ENCODE data around the gene LHFPL6.
"Not testable (repeated sequence)": the region's sequence is repeated elsewhere in the genome, so short reads cannot be mapped to it uniquely, and the experiment has no call there.

LHFPL6 gene

DNA sequence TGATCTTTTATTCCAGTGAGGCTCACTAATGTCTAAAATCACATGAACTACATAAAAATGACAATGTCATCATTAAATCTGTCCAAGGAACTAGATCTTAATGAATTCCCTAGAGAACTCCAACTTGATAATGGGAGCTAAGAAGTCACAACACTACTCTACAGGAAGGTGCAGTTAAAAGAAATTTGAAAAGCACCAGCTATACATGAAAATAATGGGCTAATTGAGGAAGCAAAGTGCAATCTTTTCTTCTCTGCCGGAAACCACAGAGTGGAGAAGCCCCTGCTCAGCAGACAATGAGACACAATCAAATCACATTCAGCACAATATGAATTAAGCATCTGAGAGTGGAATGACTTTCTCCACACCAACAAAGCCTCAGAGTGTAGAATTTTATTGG lies 261.7 kb downstream of the LHFPL6 start:
- FAIRE-seq: no peak

- FAIRE-seq: not testable (repeated sequence)
Observed at GRCh38 chr13:39338114-39338513, 264.9 kb downstream of the LHFPL6 start.

- no peak for FAIRE-seq
Observed at GRCh38 chr13:39336937-39337336, 266.1 kb downstream of the LHFPL6 start.

- no peak for FAIRE-seq
Observed at GRCh38 chr13:39336207-39336606, 266.8 kb downstream of the LHFPL6 start.

- no peak for FAIRE-seq
Observed at GRCh38 chr13:39335721-39336120, 267.3 kb downstream of the LHFPL6 start.

DNA sequence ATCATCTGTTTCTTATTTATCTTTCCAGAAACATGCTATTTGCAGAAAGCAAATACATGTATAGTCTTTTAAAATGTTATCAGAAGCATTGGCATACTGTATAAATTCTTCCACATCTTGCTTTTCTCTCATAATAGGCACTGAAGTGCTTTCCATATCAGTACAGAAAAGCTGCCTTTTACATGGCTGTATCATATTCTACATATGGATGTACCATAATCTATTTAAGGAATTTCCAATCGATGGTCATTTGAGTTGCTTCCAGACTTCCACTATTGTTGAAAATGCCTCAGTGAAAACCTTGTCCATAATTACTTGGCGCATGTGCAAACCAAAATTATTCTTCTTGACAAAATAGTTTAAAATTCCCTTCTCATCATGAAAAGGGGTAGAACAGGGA lies 272.5 kb downstream of the LHFPL6 start:
- FAIRE-seq: no peak

DNA sequence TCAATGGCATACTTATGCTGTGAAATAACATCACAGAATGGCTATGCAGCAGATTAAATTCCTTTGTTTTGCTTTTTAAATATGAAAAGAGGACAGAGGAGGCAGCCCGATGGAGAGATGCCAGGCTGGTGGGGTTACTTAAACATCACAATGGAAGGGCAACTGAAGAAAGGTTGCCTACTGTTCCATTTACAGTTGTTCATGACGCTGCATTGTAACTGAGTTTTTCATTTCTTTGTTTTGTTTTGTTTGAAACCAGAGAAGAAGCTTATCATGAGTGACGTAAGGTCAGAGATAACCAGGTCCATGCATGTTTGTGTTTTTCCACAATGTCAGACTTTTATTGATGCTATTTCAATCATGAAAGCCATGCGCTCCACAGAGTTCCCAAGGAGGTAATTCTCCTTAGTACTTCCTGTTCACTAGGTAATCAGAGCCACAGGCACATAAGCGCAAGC lies 273.8 kb downstream of the LHFPL6 start:
- FAIRE-seq: no peak

DNA sequence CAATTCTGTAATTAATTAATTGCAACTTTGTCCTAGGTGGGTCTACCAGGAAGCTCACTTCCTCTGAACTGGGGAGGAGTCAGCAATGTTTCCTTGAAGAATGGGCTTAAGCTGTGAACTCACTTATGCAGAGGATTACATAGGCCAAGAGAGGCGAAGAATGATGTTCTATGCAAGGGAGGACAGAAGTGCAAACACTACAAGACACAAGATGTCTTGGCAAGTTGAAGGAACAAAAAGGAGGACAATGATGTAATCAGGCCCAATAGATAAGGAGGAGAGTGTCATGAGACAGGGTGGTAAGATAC lies 275.9 kb downstream of the LHFPL6 start:
- FAIRE-seq: no peak

GRCh38 chr13:39326469-39327171 lies 276.4 kb downstream of the LHFPL6 start:
- no peak for FAIRE-seq

GRCh38 chr13:39324806-39325311 lies 278.1 kb downstream of the LHFPL6 start:
- no peak for FAIRE-seq

DNA sequence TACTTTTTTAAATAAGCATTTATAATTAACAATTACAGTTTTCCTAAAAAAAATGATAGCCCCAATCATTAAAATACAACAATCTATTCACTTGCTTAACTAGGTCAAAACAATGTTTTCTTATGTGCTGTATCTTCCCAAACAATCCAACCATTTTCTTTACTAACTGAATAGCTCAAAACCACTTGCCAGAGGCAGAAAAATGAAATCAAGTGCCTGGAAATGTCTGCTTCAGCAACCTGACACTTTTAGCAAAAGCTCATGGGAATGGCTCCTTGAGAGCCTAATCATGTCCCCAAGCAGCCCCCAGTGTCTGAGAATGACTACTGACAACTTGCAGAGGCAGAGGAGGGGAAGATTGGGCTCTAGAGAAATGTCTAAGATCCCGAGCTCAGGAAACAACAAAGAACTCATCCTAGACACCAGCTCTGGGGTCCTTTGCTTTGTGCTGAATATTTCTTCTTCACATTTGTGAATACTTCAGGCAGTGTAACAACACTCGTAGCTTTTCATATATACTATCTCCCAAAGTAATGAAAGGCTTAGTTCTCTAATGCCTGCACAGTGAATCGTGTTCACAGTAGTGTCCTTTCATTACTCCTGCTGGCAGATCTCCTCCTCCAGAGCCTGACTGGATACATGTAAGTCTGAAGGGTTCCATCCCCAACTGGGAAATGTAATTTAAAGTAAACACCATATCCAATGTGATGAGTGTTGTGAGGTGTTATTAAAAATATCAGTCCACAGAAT lies 280.0 kb downstream of the LHFPL6 start:
- no peak for FAIRE-seq

- no peak for FAIRE-seq
Observed at GRCh38 chr13:39321574-39321973, 281.4 kb downstream of the LHFPL6 start.

GRCh38 chr13:39318161-39318560 lies 284.8 kb downstream of the LHFPL6 start:
- FAIRE-seq: no peak

DNA sequence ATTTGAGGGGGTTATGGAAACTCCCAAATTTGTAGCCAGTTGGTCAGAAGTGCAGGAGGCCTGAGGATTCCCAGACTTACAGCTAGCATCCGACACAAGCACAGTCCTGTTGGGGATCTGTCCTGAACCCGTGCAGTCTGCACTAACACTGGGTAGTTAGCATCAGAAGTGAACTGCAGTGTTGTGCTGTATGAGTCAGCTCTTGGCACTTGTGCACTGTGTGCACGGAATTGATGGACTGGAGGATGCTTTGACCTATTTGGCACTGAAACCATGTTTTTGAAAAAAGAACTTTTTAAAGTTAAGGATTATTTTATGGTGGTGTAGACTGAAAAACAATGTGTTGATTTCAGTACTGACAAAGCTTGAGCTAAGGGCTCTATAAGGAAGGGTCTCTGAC lies 285.7 kb downstream of the LHFPL6 start:
- no peak for FAIRE-seq

- no peak for FAIRE-seq
Observed at GRCh38 chr13:39315796-39316195, 287.2 kb downstream of the LHFPL6 start.

DNA sequence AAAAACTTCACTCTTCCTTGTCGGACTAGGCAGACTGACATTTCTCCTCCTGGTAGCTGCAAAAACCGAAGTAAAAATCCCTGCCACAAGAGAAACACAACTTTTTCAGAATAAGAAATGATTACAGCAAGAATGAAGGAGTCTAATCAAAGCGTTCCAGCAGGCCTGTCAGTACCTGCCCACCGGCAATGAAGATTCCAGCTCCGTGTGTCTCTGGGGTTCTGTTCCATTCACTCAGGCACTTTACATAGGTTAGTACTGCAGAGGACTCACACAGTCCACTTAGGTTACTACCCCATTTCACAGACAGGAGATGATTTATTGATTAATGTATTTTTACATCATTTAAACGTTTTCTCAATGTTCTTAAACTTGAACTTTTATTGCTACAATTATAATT lies 289.3 kb downstream of the LHFPL6 start:
- no peak for FAIRE-seq

GRCh38 chr13:39312596-39312995 lies 290.4 kb downstream of the LHFPL6 start:
- FAIRE-seq: no peak

DNA sequence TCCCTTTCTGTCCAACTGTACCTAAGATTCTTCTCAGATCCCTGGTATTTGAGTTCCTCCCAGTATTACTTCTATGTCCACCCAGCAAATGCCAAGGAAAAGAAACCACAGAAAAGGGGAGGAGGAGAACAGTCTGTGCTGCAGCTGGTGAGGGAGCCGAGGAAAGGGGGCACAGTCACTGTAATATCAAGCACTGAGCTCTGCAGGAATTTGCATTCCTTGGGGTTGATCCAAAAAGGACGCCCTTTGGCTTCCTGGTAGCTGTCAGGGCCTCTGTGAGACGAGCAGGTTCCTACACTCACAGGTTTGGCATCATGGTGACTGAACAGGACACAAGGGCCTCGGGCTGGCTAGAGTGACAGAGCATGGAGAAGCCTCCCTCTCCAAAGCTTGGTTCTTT lies 291.4 kb downstream of the LHFPL6 start:
- FAIRE-seq: no peak

- no peak for FAIRE-seq
Observed at GRCh38 chr13:39310961-39311360, 292.0 kb downstream of the LHFPL6 start.

GRCh38 chr13:39306639-39307589 lies 296.1 kb downstream of the LHFPL6 start:
- no peak for FAIRE-seq

- FAIRE-seq: no peak
Observed at GRCh38 chr13:39302820-39303219, 300.2 kb downstream of the LHFPL6 start.

GRCh38 chr13:39298951-39299350 lies 304.0 kb downstream of the LHFPL6 start:
- FAIRE-seq: no peak

DNA sequence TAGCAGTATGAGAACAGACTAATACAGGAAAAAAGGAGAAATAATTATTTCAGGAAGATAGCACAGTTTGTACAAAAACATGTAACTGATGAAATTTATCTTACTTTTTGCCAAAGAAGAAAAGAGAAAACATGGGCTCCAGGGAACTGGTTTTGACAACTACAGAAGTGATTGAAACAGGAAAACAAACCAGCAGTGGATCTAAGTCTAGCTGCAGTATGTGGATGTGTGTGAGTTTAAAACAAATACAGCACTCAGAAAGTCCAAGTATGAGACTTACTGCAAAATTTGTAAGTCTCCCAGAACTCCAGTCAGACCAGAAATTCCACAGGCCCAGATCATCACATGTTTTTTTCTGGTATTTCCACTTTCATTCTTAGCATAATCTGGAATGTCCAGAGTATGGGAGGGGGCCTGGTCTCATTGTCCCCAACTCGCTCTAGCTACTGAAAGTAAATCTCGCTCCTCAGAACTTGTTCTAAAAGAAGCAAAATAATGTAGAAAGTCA lies 305.3 kb downstream of the LHFPL6 start:
- FAIRE-seq: no peak

All from G401.6 (cell line).